Spleen (tissue), 11 donors: ENCODE data around the gene TMEM37. TPM values are rescaled to one million over a fixed set of nuclear protein-coding genes. Genes with fewer than 3 reads are reported as not detected.

Source experiments
- DNase-seq: peaks from one replicate; pipeline ENCODE4 v3.0.0-alpha.2; 2020
- H3K27ac ChIP-seq, 8 donors: fragments of 200-600 bp; sonication (generic) in 7 of 8; 1 replicate in 4 of 8; 2 replicates in 4 of 8; pipeline versions ENCODE4 v1.5.0 to v1.8.0; 2016 to 2021; ENCODE audit warnings: inconsistent platforms in 4 of 8, mild to moderate bottlenecking in 4 of 8, moderate library complexity in 1 of 8
- H3K27me3 ChIP-seq, 7 donors: fragments of 200-600 bp; sonication (generic) in 6 of 7; replicated peaks in 1 of 7; 1 replicate in 4 of 7; 2 replicates in 3 of 7; pipeline versions ENCODE4 v1.5.0 to v1.8.0; 2016 to 2021; ENCODE audit warnings: inconsistent platforms in 3 of 7, mild to moderate bottlenecking in 1 of 7
- H3K36me3 ChIP-seq, 6 donors: fragments of 200-600 bp; sonication (generic) in 5 of 6; 1 replicate in 4 of 6; 2 replicates in 2 of 6; pipeline versions ENCODE4 v1.5.0 to v1.8.0; 2016 to 2021; ENCODE audit warnings: inconsistent platforms in 2 of 6
- H3K4me1 ChIP-seq, 6 donors: fragments of 200-600 bp; sonication (generic) in 5 of 6; 1 replicate in 3 of 6; 2 replicates in 3 of 6; pipeline versions ENCODE4 v1.5.0 to v1.8.0; 2016 to 2021; ENCODE audit warnings: inconsistent platforms in 3 of 6
- H3K4me3 ChIP-seq, 8 donors: fragments of 200-600 bp; sonication (generic) in 7 of 8; 1 replicate in 4 of 8; 2 replicates in 4 of 8; pipeline versions ENCODE4 v1.5.0 to v1.8.0; 2016 to 2021; ENCODE audit warnings: inconsistent platforms in 4 of 8, mild to moderate bottlenecking in 4 of 8, moderate library complexity in 2 of 8
- H3K9me3 ChIP-seq, 8 donors: fragments of 200-600 bp; sonication (generic) in 7 of 8; 1 replicate in 4 of 8; 2 replicates in 4 of 8; pipeline versions ENCODE4 v1.5.0 to v1.8.0; 2016 to 2021; ENCODE audit warnings: inconsistent platforms in 4 of 8
- POLR2A ChIP-seq, 3 donors: fragments of 450-650 bp; IDR thresholded peaks; one replicate each; pipeline ENCODE4 v1.5.1; 2017; ENCODE audit warnings: antibody characterized with exemption in 3 of 3, mild to moderate bottlenecking in 1 of 3
- POLR2AphosphoS5 ChIP-seq, 3 donors: sonication (generic); formaldehyde crosslinking; IDR thresholded peaks; one replicate each; pipeline ENCODE4 v1.5.1; 2017; ENCODE audit warnings: antibody characterized with exemption in 3 of 3
- WGBS, 5 donors: extraction: QIAGEN DNeasy Blood & Tissue Kit in 3 of 5; methylation state at CpG; one replicate each; pipeline versions ENCODE4 v1.1.5 to v1.1.7; 2013 to 2018; 5-methylcytosine and 5-hydroxymethylcytosine counted together
- intact Hi-C: fragments of 100-400 bp; cut with DNase I; formaldehyde crosslinking; loops from one replicate; pipeline ENCODE4 v1.15.0; 2023; ENCODE audit warnings: low total_unique reads
- polyA plus RNA-seq, 3 donors: library from polyadenylated mRNA; stranded (reverse); fragments of 200-250 nt; gene quantifications; one replicate each; pipeline ENCODE4 v1.2.1, GENCODE V29; 2013
- total RNA-seq, 7 donors: library from RNA; depleted of rRNA in 3 of 7; stranded (reverse); fragments of >200 nt in 3 of 7; fragmentation: NEBNext Ultra II Directional in 4 of 7; extraction: Animal tissue kit (Norgen Biotek cat#: 25700) in 4 of 7; gene quantifications; one replicate each; pipeline versions ENCODE4 v1.1.0 to v1.2.1, GENCODE V29; 2016 to 2021
- TF ChIP-seq, protein P1 (sequence below), 11 experiments: fragments of 200-600 bp in 7 of 11; fragments of 450-650 bp in 4 of 11; sonication (generic) in 4 of 11; IDR thresholded peaks in 8 of 11; conservative IDR thresholded peaks in 3 of 11; 1 replicate in 7 of 11; 2 replicates in 4 of 11; pipeline versions ENCODE4 v1.4.0 to v1.8.0; 2016 to 2021; ENCODE audit warnings: antibody characterized with exemption in 11 of 11, inconsistent platforms in 4 of 11, mild to moderate bottlenecking in 1 of 11
- donor health status: healthy with polysubstance abuse.
- donor health status: DM: no; HTN: no; CAD: no; lungs with moderate emphysema.
- donor health status: DM: no; HTN: no; CAD: no.
- donor health status: Bipolar disorder and iron deficiency.
- donor health status: healthy.
- donor health status: DM: no; HTN: no; CAD: no.
- donor health status: DM: yes; HTN: yes; CAD: no.

Gene TMEM37
- total and polyA plus RNA-seq, 10 donors = 5.9 to 53.2 (median 25.1) TPM

DNA sequence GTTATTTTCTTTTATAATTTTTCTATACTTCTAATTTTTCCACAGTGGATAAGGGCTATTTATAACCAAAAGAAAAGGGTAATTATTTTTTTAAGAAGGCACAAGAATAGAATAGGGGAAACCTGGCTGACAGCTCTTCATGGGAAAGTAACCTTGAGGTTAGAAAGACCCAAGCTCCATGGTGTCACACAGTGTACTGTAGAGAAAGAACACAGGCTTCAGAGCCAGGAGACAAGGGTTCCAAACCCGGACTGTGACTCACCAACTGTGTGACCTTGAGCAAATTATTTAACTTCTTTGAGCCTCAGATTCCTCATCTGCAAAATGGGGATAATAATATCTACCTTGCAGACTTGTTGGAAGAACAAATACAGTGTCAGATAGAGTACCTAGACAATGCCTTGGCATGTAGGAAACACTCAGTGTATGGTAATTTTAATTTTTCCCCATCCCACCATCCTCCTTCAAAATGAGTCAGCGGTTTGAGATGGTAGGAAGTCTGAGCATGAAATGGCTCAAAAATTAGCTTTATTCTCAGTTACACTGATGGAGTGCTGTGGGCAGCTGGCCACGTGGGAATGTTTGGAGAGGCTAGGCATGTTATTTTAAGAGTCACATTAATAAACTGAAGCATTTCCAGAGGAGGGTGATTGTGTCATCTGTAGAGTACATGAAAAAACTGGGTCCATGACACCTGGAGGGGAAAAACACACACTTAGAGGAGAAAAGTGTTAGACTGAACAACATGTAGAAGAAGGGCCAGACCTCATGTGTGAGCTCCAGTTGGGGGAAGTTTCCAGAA is 36.7 kb downstream of the TMEM37 start:
- no peaks in the 10 kb centered on the region for H3K4me1 ChIP-seq
- H3K4me3 ChIP-seq = no peak overlapping the region
- 61 to 77% (median 67%) methylated on average over 3 of the region's 3 CpGs for WGBS, 5 donors
- H3K27ac ChIP-seq = no peak overlapping the region
- H3K27me3 ChIP-seq = no peaks in the 10 kb centered on the region
- no peak for DNase-seq
- no peaks in the 10 kb centered on the region for H3K36me3 ChIP-seq
- H3K9me3 ChIP-seq = no peaks in the 10 kb centered on the region
- no peak for TF ChIP-seq POLR2AphosphoS5 (IDR thresholded peaks at IDR 0.05)
- TF ChIP-seq, protein P1, sequence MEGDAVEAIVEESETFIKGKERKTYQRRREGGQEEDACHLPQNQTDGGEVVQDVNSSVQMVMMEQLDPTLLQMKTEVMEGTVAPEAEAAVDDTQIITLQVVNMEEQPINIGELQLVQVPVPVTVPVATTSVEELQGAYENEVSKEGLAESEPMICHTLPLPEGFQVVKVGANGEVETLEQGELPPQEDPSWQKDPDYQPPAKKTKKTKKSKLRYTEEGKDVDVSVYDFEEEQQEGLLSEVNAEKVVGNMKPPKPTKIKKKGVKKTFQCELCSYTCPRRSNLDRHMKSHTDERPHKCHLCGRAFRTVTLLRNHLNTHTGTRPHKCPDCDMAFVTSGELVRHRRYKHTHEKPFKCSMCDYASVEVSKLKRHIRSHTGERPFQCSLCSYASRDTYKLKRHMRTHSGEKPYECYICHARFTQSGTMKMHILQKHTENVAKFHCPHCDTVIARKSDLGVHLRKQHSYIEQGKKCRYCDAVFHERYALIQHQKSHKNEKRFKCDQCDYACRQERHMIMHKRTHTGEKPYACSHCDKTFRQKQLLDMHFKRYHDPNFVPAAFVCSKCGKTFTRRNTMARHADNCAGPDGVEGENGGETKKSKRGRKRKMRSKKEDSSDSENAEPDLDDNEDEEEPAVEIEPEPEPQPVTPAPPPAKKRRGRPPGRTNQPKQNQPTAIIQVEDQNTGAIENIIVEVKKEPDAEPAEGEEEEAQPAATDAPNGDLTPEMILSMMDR (IDR thresholded peaks at IDR 0.05 in 8 of 11, conservative IDR thresholded peaks at IDR 0.05 in 3 of 11) = no peak
- no peak for TF ChIP-seq POLR2A (IDR thresholded peaks at IDR 0.05)
- intact Hi-C loops = no loop called here

DNA sequence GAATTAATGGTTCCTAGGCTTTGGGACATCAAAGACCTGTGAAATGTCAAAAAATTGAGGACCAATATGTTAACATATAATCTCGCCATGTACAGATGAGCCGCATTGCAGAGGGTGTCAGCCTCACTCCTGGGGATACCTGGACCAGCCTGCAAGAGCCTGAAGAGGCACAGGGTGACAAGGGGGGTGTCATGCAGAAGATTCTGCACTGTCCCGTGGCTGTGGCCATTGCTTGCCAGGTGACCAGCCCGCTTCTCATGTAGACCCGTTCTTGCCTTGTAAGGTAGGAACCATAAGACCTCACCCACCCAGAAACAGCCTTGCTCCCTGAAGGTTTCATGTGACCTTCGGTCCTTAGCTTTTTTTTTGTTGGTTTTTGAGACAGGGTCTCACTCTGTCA is 37.5 kb downstream of the TMEM37 start:
- Histone ChIP-seq H3K36me3 (no peaks in the 10 kb centered on the region), H3K27me3 (no peaks in the 10 kb centered on the region), H3K27ac (no peak overlapping the region), H3K4me3 (no peak overlapping the region), H3K9me3 (no peaks in the 10 kb centered on the region), H3K4me1 (no peaks in the 10 kb centered on the region)
- intact Hi-C loops = no loop called here
- no peak for DNase-seq
- 72 to 82% (median 75%) methylated on average over 6 of the region's 6 CpGs for WGBS, 5 donors
- TF ChIP-seq POLR2A (IDR thresholded peaks at IDR 0.05) (no peak), POLR2AphosphoS5 (IDR thresholded peaks at IDR 0.05) (no peak)
- TF ChIP-seq, protein P1 (IDR thresholded peaks at IDR 0.05 in 8 of 11, conservative IDR thresholded peaks at IDR 0.05 in 3 of 11) = no peak

GRCh38 chr2:119469661-119470297 is 38.1 kb downstream of the TMEM37 start:
- no peak overlapping the region for H3K4me3 ChIP-seq
- H3K4me1 ChIP-seq = no peaks in the 10 kb centered on the region
- no peak overlapping the region for H3K27ac ChIP-seq
- WGBS, 5 donors = 24 to 73% (median 37%) methylated on average over 2 of the region's 2 CpGs
- no peak for DNase-seq
- TF ChIP-seq, protein P1 (IDR thresholded peaks at IDR 0.05 in 8 of 11, conservative IDR thresholded peaks at IDR 0.05 in 3 of 11) = no peak
- TF ChIP-seq POLR2AphosphoS5 (IDR thresholded peaks at IDR 0.05) (no peak), POLR2A (IDR thresholded peaks at IDR 0.05) (no peak)
- intact Hi-C loops = no loop called here
- H3K9me3 ChIP-seq = no peaks in the 10 kb centered on the region
- no peaks in the 10 kb centered on the region for H3K36me3 ChIP-seq
- no peaks in the 10 kb centered on the region for H3K27me3 ChIP-seq

GRCh38 chr2:119472749-119473148 is 41.1 kb downstream of the TMEM37 start:
- no peak for DNase-seq
- WGBS, 5 donors = 87 to 96% (median 93%) methylated on average over 8 of the region's 8 CpGs

More at GRCh38 chr2:119472749-119473148, 41.1 kb downstream of the TMEM37 start:
- Histone ChIP-seq H3K4me3 (no peak overlapping the region), H3K36me3 (no peaks in the 10 kb centered on the region), H3K9me3 (no peaks in the 10 kb centered on the region), H3K4me1 (peaks cover 0 to 5% (median 0%) of the 10 kb centered on the region in 6 donors), H3K27me3 (peaks cover 0 to 18% (median 0%) of the 10 kb centered on the region in 7 donors), H3K27ac (no peak overlapping the region)
- TF ChIP-seq POLR2A (IDR thresholded peaks at IDR 0.05) (no peak), POLR2AphosphoS5 (IDR thresholded peaks at IDR 0.05) (no peak)
- TF ChIP-seq, protein P1 (IDR thresholded peaks at IDR 0.05 in 8 of 11, conservative IDR thresholded peaks at IDR 0.05 in 3 of 11) = no peak
- intact Hi-C loops = no loop called here
